HFF-Myc (cell line): Measurements from ENCODE around the gene OR8B8.

ENCODE experiments used
- DNase-seq: peaks from one replicate; pipeline ENCODE4 v3.0.0-alpha.2; 2011; ENCODE audit warnings: low read depth; ENCODE audit errors: extremely low read depth
- H3K4me3 ChIP-seq: replicated peaks from 2 replicates; pipeline ENCODE4 v1.5.1; 2011; ENCODE audit warnings: low read depth, mild to moderate bottlenecking, control low read depth, low read length
- CTCF ChIP-seq: IDR thresholded peaks from 2 replicates; pipeline ENCODE4 v1.5.1; 2012; ENCODE audit warnings: mild to moderate bottlenecking, low read depth, low read length, control low read depth; ENCODE audit errors: missing control alignments

OR8B8 gene

GRCh38 chr11:124442442-124442841 lies 3.1 kb downstream of the OR8B8 start:
- H3K4me3 ChIP-seq, result no peak overlapping the region
- no peak for TF ChIP-seq CTCF
- no peak for DNase-seq

GRCh38 chr11:124441519-124441918 lies 4.0 kb downstream of the OR8B8 start:
- DNase-seq, result no peak
- TF ChIP-seq CTCF, result no peak
- H3K4me3 ChIP-seq, result no peak overlapping the region

GRCh38 chr11:124441081-124441480 lies 4.4 kb downstream of the OR8B8 start:
- H3K4me3 ChIP-seq, result no peak overlapping the region
- DNase-seq, result no peak

GRCh38 chr11:124440608-124441007 lies 4.9 kb downstream of the OR8B8 start:
- TF ChIP-seq CTCF, result no peak
- H3K4me3 ChIP-seq, result no peak overlapping the region
- DNase-seq, result no peak

More at GRCh38 chr11:124441081-124441480, 4.4 kb downstream of the OR8B8 start:
- TF ChIP-seq CTCF, result no peak

- H3K4me3 ChIP-seq, result no peak overlapping the region
- no peak for DNase-seq
- no peak for TF ChIP-seq CTCF
Measured at GRCh38 chr11:124434699-124435098, 10.8 kb downstream of the OR8B8 start.

GRCh38 chr11:124429599-124429998 lies 15.9 kb downstream of the OR8B8 start:
- TF ChIP-seq CTCF, result no peak
- no peak overlapping the region for H3K4me3 ChIP-seq
- no peak for DNase-seq

- TF ChIP-seq CTCF, result no peak
- H3K4me3 ChIP-seq, result no peak within 1 kb of the TSS
- DNase-seq, result no peak
Measured at GRCh38 chr11:124424384-124424921, 21.0 kb downstream of the OR8B8 start, which contains the start of gene OR8B4. OR8B4 (minus strand) TSS chr11:124424871; CDS start chr11:124424871, 0 bp downstream.
